Activated CD4-positive, alpha-beta T cell treated with anti-CD3 and anti-CD28 coated beads for 1 hour (primary cell): ENCODE results near the gene EBLN2.

ENCODE experiments used
- DNase-seq: peaks from one replicate; pipeline ENCODE4 v3.0.0-alpha.2; 2020

Gene EBLN2

DNA sequence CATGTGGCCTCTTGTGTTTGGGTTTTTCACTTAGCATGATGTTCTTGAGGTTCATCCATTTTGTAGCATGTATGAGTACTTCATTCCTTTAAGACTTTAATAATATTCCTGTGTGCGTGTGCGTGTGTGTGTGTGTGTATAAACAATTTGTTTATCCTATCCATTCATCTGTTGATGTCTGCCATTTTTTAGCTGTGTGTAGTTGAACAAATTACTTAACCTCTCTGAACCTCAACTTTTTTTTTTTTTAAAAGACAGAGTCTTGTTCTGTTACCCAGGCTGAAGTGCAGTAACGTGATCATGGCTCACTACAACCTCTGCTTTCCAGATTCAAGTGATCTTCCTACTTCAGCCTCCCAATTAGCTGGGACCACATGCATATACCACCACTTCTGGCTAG lies 47.3 kb downstream of the EBLN2 start:
- DNase-seq = no peak

GRCh38 chr3:73110530-73110929 lies 49.1 kb downstream of the EBLN2 start:
- no peak for DNase-seq
